Glomerular visceral epithelial cell (primary cell): ENCODE results near the gene FMR1.
A peak's percentile ranks its signal among the peaks of the same experiment; 100 is the strongest.

Source experiments
- DNase-seq: peaks from one replicate; pipeline ENCODE4 v3.0.0-alpha.2; 2016; ENCODE audit errors: extremely low spot score

The FMR1 gene

DNA sequence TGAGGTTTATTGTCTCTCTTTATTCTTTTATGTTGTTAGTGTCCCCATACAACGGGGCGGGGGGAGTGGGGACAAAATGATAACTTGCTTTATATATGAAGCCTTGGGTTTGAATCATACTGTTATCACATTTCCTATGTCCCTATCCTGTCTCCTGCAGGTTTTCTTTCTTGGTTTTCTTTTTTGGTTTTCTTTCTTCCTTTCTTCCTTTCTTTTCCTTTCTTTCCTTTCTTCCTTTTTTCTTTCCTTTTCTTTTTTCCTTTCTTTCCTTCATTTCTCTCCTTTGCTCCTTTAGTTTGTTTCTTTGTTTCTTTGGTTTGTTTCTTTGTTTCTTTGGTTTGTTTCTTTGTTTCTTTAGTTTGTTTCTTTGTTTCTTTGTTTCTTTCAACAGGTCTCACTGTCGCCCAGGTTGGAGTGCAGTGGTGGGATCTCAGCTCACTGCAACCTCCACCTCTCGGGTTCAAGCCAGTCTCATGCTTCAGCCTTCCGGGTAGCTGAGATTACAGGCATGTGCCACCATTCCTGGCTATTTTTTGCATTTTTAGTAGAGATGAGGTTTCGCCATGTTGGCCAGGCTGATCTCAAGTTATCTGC is 4.8 kb downstream of the FMR1 start:
- DNase-seq = no peak

DNA sequence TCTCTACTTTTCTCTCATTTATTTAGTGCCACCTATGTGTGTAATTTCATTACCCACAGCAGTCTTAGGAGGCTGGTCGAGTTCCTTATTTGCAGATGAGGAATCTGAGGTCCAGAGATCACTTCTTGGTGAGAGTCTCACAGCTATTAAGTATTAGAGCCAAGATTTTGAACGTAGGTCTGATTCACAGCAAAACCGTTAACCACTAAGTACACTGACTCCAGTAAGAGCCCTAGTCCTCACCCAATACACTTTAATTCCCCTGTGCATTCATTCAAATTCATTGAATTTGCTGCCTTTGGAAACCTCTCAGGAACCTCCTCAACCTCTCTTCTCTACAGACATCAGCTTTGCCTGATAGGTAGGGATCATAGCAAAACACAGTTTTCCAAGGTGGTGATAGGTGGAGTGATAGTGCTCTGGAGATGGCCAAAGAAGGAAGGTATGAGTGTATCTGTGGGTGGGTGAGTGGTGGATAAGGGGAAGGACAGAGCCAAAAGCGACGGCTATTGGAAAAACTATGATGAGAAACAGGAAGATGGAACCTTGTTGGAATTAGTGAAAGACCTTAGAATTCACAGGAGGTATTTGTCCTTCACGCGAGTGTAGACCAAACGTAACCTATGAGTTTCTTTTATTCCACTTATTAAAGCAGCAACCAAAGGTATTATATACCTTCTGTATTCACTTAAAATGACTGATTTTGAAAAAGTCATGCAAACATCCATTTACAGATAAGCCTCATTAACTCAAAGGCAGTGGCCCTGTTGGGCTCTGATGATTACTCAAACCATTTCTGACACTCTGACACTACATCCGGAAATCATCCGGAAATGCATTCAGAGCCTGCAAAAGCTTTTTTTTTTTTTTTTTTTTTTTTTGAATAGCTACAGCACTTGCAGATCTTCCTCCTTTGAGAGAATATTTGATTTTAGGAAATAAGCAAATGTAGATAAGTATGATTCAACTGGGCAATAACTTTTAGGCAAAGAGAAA is 6.3 kb downstream of the FMR1 start:
- peak; percentile 26 for DNase-seq

DNA sequence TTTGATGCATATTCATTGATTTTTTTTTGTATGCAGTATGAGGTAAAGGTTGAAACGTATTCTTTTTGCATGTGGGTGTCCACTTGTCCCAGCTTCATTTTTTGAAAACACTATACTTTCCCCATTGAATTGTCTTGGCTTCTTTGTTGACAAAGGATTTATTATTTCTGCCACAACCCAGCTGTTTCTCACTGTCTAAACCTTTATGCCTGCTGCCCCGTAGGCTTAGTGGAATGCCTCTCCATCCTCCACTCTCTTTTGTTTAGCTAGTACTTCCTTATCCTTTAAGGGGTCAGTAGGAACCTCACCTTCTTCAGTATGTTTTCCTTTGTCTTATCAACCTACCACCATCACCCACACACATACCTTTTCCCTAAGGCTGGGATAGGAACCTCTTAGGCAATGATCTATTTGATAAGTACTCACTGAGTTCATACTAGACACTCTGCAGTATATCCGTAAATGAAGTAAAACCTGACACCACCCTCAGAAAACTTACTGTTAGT is 8.5 kb downstream of the FMR1 start:
- DNase-seq = no peak

DNA sequence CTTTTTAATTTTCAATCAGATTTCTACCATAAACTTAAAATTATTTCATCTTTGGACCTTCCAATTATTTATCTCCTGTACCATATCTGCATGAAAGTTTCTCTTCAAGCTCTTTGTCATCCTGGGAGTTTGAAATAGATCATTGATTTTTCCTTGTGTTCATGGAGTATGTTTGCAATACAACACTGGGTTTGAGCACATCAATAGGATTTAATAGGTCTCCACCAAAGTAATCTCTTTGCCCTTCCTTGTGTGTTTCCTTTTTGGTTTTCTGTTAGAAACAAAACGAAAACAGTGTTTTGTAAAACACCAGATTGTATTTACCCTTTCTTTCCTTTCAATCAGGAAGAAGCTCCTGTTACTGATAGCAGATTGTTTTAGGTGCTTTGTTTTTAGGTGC is 11.9 kb downstream of the FMR1 start:
- DNase-seq = no peak

DNA sequence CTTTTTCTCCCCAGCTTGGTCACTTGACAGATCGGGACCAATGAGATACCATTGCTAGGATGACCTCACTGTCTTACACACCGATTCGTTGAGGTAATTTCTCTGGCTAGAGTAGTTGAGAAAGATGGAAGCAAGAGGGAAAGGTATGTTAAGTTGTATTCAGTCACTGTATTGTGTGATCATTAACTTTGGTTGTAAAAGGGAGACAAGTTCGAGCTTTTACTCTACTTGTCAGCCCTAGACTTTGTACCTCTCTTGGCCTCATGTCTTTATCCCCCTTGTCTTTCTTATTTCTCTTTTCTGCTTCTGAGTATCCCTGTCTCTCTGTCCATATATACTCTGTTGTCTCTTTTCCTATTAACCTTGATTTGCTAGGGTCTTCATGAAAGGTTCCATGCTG is 15.5 kb downstream of the FMR1 start:
- DNase-seq = no peak

DNA sequence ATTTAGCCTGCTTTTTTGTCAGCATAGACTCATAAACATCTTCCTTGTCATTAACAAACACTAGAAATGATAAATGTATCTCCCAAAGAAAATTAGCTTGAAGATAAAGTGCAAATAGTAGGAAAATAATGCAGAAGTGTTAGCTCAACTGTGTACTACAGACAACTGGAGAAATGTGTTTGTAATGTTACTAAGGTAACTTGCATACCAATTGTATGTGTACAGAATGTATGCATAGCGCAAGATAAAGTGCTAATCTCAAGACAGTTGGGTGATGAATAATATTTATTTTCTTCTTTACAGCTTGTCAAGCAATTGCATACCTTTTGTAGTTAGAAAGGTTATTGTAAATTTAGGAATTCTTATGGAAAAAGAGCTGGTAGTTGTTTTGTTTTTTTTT is 22.1 kb downstream of the FMR1 start:
- DNase-seq = no peak

DNA sequence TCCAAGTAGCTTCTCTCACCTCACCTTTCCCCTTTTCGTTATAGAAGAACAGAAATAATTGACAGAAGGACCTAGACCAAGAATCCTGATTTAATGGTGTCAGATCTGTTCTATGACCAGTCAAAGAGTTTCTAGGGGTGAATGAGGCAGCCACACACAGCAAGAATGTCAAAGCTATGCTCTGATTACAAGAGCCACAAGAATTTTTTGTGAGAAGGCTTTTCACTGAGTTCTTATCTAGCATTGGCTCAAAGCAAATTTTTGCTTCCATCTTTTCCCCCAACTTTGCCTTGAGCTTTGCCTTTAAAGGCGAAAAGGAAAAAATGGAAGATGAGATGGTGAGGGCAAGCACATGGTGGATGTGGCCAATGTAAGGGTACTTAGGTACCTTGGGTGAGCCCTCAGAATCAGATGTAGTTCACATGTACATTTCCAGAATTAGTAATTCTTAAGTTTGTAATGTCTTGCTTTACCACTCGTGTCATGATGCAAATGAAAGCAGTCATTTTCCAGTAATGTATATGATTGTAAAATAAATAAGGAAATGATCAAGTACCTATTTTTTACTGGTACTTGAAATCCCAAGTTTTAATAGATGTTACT is 23.5 kb downstream of the FMR1 start:
- DNase-seq = no peak

DNA sequence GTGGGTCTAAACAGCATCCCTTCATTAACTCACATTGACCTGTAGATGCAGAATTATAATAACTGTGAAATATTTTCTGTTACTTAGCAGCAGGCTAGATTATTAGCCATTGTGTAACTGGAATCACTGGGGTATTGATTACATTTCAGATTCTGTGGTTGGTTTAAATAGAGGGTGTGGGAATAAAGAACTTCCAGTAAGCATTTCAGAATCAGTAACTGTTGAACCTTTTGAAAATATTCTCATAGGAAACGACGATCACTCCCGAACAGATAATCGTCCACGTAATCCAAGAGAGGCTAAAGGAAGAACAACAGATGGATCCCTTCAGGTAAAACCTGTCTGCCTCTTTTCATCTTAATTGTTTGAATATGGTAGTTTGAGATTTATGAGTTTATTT is 33.6 kb downstream of the FMR1 start:
- DNase-seq = no peak

DNA sequence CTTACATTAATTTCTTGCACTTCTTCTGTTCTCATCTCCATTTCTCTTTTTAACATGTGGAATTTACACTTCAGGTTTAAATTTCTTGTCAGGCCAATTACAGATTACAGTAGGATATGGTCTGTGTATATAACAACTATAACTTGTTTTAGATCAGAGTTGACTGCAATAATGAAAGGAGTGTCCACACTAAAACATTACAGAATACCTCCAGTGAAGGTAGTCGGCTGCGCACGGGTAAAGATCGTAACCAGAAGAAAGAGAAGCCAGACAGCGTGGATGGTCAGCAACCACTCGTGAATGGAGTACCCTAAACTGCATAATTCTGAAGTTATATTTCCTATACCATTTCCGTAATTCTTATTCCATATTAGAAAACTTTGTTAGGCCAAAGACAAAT is 36.8 kb downstream of the FMR1 start:
- DNase-seq = no peak

DNA sequence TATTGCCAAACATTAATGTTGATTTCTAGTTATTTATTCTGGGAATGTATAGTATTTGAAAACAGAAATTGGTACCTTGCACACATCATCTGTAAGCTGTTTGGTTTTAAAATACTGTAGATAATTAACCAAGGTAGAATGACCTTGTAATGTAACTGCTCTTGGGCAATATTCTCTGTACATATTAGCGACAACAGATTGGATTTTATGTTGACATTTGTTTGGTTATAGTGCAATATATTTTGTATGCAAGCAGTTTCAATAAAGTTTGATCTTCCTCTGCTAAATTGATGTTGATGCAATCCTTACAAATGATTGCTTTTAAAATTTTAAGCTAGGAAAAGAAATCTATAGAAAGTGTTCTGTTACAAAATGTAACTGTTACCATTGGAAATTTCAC is 38.6 kb downstream of the FMR1 start:
- no peak for DNase-seq

DNA sequence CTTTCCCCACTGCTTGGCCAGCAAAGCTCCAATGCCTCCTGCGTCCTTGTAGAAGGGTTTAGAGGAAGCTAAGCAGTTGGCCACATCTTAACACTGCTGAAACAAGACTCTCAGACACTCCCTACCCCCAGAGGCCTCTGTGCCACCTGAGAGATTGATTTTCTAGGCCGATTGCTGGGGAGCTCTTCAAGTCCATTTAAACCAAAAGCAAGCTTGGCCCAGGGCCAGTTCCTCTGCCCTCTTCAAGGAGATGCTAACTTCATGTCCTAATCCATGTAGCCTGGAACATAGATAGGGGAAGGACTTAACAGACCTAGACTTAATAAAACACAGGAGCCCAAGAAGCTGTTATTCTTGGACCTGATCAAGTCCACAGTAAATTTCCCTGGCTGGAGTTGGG is 42.3 kb downstream of the FMR1 start:
- DNase-seq = peak; percentile 0

DNA sequence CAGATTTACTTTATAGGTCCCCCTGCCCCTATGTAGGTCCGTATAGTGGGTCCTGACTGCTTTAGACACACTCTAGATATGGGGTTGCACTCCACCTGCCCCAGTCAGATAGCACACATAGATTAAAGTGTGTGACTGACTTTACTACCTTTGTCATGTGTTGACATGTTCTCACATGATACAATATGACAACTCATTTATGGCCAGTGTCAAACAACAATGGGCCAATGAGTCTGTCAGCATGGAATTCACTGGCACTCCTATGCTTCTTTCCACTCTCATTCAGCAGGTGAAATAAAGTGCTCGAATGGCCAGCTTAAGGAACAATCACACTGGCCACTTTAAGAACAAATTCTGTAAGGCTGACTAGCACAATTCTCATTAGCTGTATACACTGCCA is 45.6 kb downstream of the FMR1 start:
- no peak for DNase-seq

DNA sequence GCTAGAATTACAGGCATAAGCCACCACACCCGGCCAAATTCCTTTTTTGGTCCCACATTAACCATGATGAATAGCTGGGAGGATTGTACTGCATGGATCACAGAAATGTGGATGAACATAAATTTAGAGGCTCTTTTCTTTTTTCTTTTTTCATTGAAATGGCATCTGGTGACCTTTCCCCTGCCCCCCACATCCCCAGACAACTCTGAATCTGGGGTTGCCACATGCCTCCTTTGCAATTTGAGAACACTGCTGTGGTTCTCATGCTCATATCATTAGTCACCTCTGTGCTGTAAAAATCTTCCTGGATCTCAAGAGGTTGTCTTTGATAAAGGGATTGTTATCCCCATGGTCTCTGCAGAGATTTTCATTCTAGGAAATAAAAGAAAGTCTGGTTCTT is 46.6 kb downstream of the FMR1 start:
- DNase-seq = peak; percentile 51

DNA sequence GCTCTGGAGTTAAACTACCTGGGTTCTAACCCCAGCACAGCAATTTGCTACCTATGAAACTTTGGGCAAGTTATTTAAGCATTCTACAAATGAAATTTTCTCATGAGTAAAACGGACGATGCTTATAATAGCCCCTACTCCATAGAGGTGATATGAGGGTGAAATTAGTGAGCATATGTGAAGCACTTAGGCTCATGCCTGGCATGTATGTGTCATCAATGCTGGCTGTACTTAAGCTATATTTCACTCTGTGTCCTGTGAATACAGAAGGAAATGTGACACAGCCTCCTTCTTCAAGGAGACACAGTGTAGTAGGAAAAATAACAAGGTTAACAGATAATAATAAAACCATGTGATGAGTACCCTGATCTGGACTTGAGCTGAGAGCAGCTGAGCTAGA is 49.0 kb downstream of the FMR1 start:
- no peak for DNase-seq

DNA sequence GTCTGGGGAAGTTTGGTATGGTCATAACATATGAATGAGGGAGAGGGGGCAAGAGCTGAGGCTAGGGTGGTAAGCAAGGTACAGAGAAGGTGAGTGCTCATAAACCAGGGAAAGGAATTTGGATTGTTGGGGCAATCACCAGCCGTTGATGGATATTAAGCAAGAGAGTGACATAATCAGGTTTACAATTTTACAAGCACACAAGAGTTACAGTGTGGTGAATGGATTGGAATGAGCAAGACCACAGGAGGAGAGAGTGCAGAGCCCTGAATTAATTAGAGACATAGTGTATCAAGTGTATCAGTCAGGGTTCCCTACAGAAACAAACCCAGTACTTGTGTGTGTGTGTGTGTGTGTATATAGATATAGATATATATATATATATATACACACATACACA is 50.8 kb downstream of the FMR1 start:
- DNase-seq = peak; percentile 5

DNA sequence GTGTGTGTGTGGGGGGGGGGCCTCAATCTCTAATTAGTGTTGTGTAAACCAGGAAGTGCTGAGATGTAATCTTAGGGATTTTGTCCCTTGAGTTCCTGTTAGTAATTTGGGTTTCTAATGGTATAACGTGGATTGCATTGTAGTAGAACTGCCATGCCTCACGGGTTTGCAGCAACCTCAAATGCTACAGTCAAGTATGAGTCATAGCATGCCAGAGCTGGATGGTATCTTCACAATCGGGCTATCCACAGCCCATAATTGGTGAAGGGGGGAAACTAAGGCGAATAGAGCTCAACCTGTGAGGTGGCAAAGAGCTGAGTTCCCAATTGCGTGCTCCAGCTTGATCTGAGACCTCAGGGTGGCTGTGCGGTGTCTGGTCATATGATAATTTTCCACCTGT is 67.2 kb downstream of the FMR1 start:
- peak; percentile 40 for DNase-seq

DNA sequence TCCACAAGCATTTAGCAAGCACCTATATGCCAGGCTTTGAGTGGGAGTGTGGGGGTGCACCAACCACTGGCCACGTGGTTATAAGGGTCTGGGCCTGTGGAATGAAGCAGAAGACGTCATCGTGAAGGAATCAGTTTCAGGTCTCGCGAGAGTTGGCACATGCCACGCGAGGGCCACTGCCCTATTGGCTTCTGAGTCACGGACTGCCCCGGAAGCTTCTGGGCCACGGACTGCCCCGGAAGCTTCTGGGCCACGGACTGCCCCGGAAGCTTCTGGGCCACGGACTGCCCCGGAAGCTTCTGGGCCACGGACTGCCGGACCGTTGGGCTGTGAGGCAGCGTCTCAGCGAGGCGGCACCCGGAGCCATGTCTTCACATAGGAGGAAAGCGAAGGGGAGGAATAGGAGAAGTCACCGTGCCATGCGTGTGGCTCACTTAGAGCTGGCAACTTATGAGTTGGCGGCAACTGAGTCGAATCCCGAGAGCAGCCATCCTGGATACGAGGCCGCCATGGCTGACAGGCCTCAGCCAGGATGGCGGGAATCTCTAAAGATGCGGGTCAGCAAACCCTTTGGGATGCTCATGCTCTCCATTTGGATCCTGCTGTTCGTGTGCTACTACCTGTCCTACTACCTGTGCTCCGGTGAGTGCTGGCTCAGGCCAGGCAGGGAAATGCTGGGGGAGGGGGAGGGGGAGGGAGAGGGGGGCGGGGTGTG is 69.5 kb downstream of the FMR1 start, which contains the start of gene FMR1NB:
TSS of gene FMR1NB (plus strand) at position 300 of the 715 bp plus-strand sequence. CDS start at position 366, 66 bp downstream.
- no peak for DNase-seq
